Gastrocnemius medialis (tissue), 4 donors: ENCODE results near the gene ZNF560.

ENCODE experiments used
- CTCF ChIP-seq, 5 experiments: fragments of 450-650 bp in 3 of 5; fragments of 200-600 bp in 2 of 5; sonication (generic) in 2 of 5; IDR thresholded peaks in 4 of 5; conservative IDR thresholded peaks in 1 of 5; 1 replicate in 4 of 5; 2 replicates in 1 of 5; pipeline ENCODE4 v1.5.1; 2016 to 2019; ENCODE audit warnings: antibody characterized with exemption in 5 of 5, mild to moderate bottlenecking in 3 of 5, moderate library complexity in 3 of 5
- POLR2A ChIP-seq, 2 donors: fragments of 450-650 bp; IDR thresholded peaks; one replicate each; pipeline ENCODE4 v1.6.1; 2017; ENCODE audit warnings: antibody characterized with exemption in 2 of 2, mild to moderate bottlenecking in 2 of 2, moderate library complexity in 2 of 2

DNA sequence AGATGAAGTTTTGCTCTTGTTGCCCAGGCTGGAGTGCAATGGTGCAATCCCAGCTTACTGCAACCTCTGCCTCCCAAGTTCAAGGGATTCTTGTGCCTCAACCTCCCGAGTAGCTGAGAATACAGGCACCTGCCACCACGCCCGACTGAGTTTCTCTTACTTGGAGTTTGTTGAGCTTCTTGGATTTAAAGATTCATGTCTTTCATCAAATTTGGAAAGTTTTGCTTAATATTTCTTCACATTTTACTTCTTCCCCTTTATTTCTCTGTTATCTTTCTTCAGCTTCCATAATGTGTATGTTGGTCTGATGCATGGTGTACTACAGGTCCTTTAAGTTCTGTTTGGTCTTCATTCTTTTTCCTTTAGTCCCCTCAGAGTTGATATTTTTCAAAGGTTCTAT, 8.9 kb upstream of the ZNF560 start:
- TF ChIP-seq CTCF (IDR thresholded peaks at IDR 0.05 in 4 of 5, conservative IDR thresholded peaks at IDR 0.05 in 1 of 5) (no peak), POLR2A (IDR thresholded peaks at IDR 0.05) (no peak)
